Suprapubic skin (tissue), 4 donors: ENCODE measurements around the gene PPP1R12B. TPM values are rescaled to one million over a fixed set of nuclear protein-coding genes. Genes with fewer than 3 reads are reported as not detected.
"Not testable (repeated sequence)": the region's sequence is repeated elsewhere in the genome, so short reads cannot be mapped to it uniquely, and the experiment has no call there.

Source experiments
- DNase-seq, 2 donors: peaks; one replicate each; pipeline ENCODE4 v3.0.0-alpha.2; 2019; ENCODE audit warnings: low spot score in 2 of 2
- H3K27ac ChIP-seq: fragments of 200-600 bp; sonication (generic); one replicate; pipeline ENCODE4 v1.5.1; 2019
- H3K27me3 ChIP-seq: fragments of 200-600 bp; sonication (generic); one replicate; pipeline ENCODE4 v1.5.1; 2019
- H3K36me3 ChIP-seq: fragments of 200-600 bp; sonication (generic); one replicate; pipeline ENCODE4 v1.5.1; 2019
- H3K4me1 ChIP-seq: fragments of 200-600 bp; sonication (generic); one replicate; pipeline ENCODE4 v1.5.1; 2019
- H3K4me3 ChIP-seq: fragments of 200-600 bp; sonication (generic); one replicate; pipeline ENCODE4 v1.5.1; 2019; ENCODE audit warnings: mild to moderate bottlenecking
- H3K9me3 ChIP-seq: fragments of 200-600 bp; sonication (generic); one replicate; pipeline ENCODE4 v1.5.1; 2019
- EP300 ChIP-seq: sonication (generic); formaldehyde crosslinking; IDR thresholded peaks from one replicate; pipeline ENCODE4 v1.6.1; 2017; ENCODE audit warnings: antibody characterized with exemption
- POLR2A ChIP-seq, 2 donors: fragments of 450-650 bp; IDR thresholded peaks; one replicate each; pipeline ENCODE4 v1.6.1; 2017; ENCODE audit warnings: antibody characterized with exemption in 2 of 2, mild to moderate bottlenecking in 2 of 2, moderate library complexity in 2 of 2
- POLR2AphosphoS5 ChIP-seq, 3 donors: sonication (generic); formaldehyde crosslinking; IDR thresholded peaks; one replicate each; pipeline ENCODE4 v1.6.1; 2017; ENCODE audit warnings: antibody characterized with exemption in 3 of 3
- WGBS: methylation state at CpG from one replicate; pipeline ENCODE4 v1.1.5; 2018; 5-methylcytosine and 5-hydroxymethylcytosine counted together
- total RNA-seq, 4 donors: library from RNA; depleted of rRNA; stranded (reverse); fragments of >200 nt; gene quantifications; one replicate each; pipeline ENCODE4 v1.1.0, GENCODE V29; 2016
- TF ChIP-seq, protein P1 (sequence below), 2 donors: fragments of 200-600 bp in 1 of 2; fragments of 450-650 bp in 1 of 2; sonication (generic) in 1 of 2; IDR thresholded peaks; one replicate each; pipeline ENCODE4 v1.5.1; 2016 to 2019; ENCODE audit warnings: antibody characterized with exemption in 2 of 2, mild to moderate bottlenecking in 1 of 2, moderate library complexity in 1 of 2

The PPP1R12B gene
- total RNA-seq, 4 donors from 2014 or later = 28.4 to 90.7 (median 30.8) TPM

- H3K4me1 ChIP-seq = peaks cover 58% of the 10 kb centered on the region
These were observed 229.6 kb downstream of the PPP1R12B start for GRCh38 chr1:202578001-202578504.

GRCh38 chr1:202578565-202578964, 230.1 kb downstream of the PPP1R12B start:
- Histone ChIP-seq H3K4me1 (peaks cover 53% of the 10 kb centered on the region), H3K27me3 (no peaks in the 10 kb centered on the region), H3K36me3 (peaks cover 24% of the 10 kb centered on the region), H3K9me3 (no peaks in the 10 kb centered on the region), H3K4me3 (no peak overlapping the region), H3K27ac (peak overlapping the region; percentile 65)
- WGBS = 48% methylated on average over 6 of the region's 6 CpGs
- TF ChIP-seq POLR2AphosphoS5 (IDR thresholded peaks at IDR 0.05) (no peak), EP300 (no peak), POLR2A (IDR thresholded peaks at IDR 0.05) (no peak)
- TF ChIP-seq, protein P1, sequence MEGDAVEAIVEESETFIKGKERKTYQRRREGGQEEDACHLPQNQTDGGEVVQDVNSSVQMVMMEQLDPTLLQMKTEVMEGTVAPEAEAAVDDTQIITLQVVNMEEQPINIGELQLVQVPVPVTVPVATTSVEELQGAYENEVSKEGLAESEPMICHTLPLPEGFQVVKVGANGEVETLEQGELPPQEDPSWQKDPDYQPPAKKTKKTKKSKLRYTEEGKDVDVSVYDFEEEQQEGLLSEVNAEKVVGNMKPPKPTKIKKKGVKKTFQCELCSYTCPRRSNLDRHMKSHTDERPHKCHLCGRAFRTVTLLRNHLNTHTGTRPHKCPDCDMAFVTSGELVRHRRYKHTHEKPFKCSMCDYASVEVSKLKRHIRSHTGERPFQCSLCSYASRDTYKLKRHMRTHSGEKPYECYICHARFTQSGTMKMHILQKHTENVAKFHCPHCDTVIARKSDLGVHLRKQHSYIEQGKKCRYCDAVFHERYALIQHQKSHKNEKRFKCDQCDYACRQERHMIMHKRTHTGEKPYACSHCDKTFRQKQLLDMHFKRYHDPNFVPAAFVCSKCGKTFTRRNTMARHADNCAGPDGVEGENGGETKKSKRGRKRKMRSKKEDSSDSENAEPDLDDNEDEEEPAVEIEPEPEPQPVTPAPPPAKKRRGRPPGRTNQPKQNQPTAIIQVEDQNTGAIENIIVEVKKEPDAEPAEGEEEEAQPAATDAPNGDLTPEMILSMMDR (IDR thresholded peaks at IDR 0.05) = no peak
- DNase-seq = no peak

More at GRCh38 chr1:202578001-202578504, 229.6 kb downstream of the PPP1R12B start:
- WGBS = 37% methylated on average over 4 of the region's 4 CpGs
- Histone ChIP-seq H3K27ac (peak overlapping the region; percentile 65), H3K4me3 (no peak overlapping the region), H3K27me3 (no peaks in the 10 kb centered on the region), H3K9me3 (no peaks in the 10 kb centered on the region), H3K36me3 (peaks cover 19% of the 10 kb centered on the region)
- TF ChIP-seq POLR2A (IDR thresholded peaks at IDR 0.05) = no peak
- no peak for DNase-seq

- H3K27ac ChIP-seq = peak overlapping the region; percentile 6
- H3K9me3 ChIP-seq = no peaks in the 10 kb centered on the region
- TF ChIP-seq POLR2A (IDR thresholded peaks at IDR 0.05) (no peak), POLR2AphosphoS5 (IDR thresholded peaks at IDR 0.05) (no peak), EP300 (no peak)
- TF ChIP-seq, protein P1 (IDR thresholded peaks at IDR 0.05) = no peak
- WGBS = 77% methylated on average over 2 of the region's 2 CpGs
- no peaks in the 10 kb centered on the region for H3K27me3 ChIP-seq
- H3K4me3 ChIP-seq = no peak overlapping the region
- no peak for DNase-seq
- H3K36me3 ChIP-seq = peaks cover 28% of the 10 kb centered on the region
- peaks cover 52% of the 10 kb centered on the region for H3K4me1 ChIP-seq
These were observed 231.3 kb downstream of the PPP1R12B start for GRCh38 chr1:202579806-202580205.

- TF ChIP-seq POLR2AphosphoS5 (IDR thresholded peaks at IDR 0.05) (no peak), POLR2A (IDR thresholded peaks at IDR 0.05) (no peak), EP300 (no peak)
- TF ChIP-seq, protein P1 (IDR thresholded peaks at IDR 0.05) = no peak
- DNase-seq = no peak
- no peak overlapping the region for H3K27ac ChIP-seq
- H3K4me1 ChIP-seq = peaks cover 47% of the 10 kb centered on the region
- no peak overlapping the region for H3K4me3 ChIP-seq
- peaks cover 28% of the 10 kb centered on the region for H3K36me3 ChIP-seq
- H3K27me3 ChIP-seq = no peaks in the 10 kb centered on the region
- whole genome bisulfite sequencing = 67% methylated on average over 1 of the region's 1 CpG
- H3K9me3 ChIP-seq = no peaks in the 10 kb centered on the region
These were observed 232.1 kb downstream of the PPP1R12B start for GRCh38 chr1:202580619-202581018.

- not testable (repeated sequence) for DNase-seq, H3K4me3 ChIP-seq, H3K9me3 ChIP-seq, H3K27ac ChIP-seq, H3K27me3 ChIP-seq
- 96% methylated on average over 5 of the region's 5 CpGs for WGBS
- H3K4me1 ChIP-seq = peaks cover 43% of the 10 kb centered on the region
- H3K36me3 ChIP-seq = peaks cover 28% of the 10 kb centered on the region
These were observed 233.9 kb downstream of the PPP1R12B start for GRCh38 chr1:202582350-202582749.

DNA sequence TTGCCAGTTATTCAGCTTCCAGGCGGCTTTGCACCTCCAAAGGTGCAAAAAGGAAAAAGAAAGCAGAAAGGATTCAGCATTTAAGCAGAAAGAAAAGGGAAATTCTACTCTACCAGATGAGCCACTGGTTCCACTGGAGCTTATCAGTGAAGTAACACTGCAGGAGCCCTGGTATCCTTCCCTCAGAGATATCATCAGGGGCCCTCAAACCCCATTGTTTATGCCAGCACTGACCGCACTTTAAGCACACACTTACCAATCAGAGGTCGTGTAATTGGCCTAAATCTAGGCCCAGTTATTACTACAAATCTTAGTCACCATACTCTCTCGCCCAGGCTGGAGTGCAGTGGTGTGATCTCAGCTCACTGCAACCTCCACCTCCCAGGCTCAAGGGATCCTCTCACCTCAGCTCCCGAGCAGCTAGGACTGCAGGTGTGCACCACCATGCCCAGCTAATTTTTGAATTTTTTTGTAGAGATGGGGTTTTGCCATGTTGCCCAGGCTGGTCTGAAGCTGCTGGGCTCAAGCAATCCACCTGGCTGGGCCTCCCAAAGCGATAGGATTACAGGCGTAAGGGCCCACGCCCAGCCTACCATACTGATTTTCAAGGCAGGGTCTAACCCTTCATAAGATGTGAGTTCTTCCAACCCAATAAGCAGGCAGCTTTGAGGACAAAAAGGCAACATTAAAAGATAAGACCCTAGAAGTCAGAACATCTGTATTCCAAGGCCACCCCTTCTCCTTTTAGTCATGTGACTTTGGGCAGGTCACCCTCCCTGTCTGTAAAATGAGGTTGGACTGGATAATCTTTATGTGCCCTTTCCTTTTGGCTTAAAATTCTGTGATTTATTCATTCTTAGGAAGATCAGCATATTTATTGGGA, 236.4 kb downstream of the PPP1R12B start:
- H3K4me1 ChIP-seq = peaks cover 43% of the 10 kb centered on the region
- no peak overlapping the region for H3K27ac ChIP-seq
- H3K9me3 ChIP-seq = no peaks in the 10 kb centered on the region
- peaks cover 28% of the 10 kb centered on the region for H3K36me3 ChIP-seq
- no peaks in the 10 kb centered on the region for H3K27me3 ChIP-seq
- no peak for DNase-seq
- TF ChIP-seq EP300 = no peak
- TF ChIP-seq, protein P1 (IDR thresholded peaks at IDR 0.05) = no peak
- no peak for TF ChIP-seq POLR2AphosphoS5 (IDR thresholded peaks at IDR 0.05)
- no peak for TF ChIP-seq POLR2A (IDR thresholded peaks at IDR 0.05)
- WGBS = 96% methylated on average over 8 of the region's 8 CpGs
- H3K4me3 ChIP-seq = no peak overlapping the region
